Vein endothelial cell (primary cell): Measurements from ENCODE around the gene LY6G5B. TPM values are rescaled to one million over a fixed set of nuclear protein-coding genes. Genes with fewer than 3 reads are reported as not detected.

Source experiments
- small RNA-seq: library from RNA; depleted of rRNA; stranded (forward); fragments of <200 nt; gene quantifications from one replicate; pipeline ENCODE3, GENCODE V24; 2012
- total RNA-seq: library from RNA; depleted of rRNA; stranded (reverse); fragments of >200 nt; gene quantifications from 2 replicates; pipeline ENCODE4 v1.2.3, GENCODE V29; 2012

Gene LY6G5B
- total RNA-seq, 1 donor, result 6.1 TPM

Small RNA genes within 50 kb of the gene (small RNA-seq; reads per million reads assigned to genes)
- gene LY6G6D (not detected), gene MIR4646 (0.08 reads per million), gene MIR6832 (0.21 reads per million), gene RF00019 (not detected), gene SNORA38 (92.3 reads per million, percentile 99 among the genes with 10 or more reads in this experiment)

Other genes with a start within 250 kb of the LY6G5B start
- gene MICB, start 171.8 kb upstream of the LY6G5B start, total RNA-seq, result 17.6 and 24.3 TPM in 2 replicates
- not detected in 2 replicates for gene MCCD1, start 141.0 kb upstream of the LY6G5B start, total RNA-seq
- gene DDX39B, start 128.0 kb upstream of the LY6G5B start, total RNA-seq, result 458 and 488 TPM in 2 replicates
- 0.33 and 1.2 TPM in 2 replicates for gene ATP6V1G2, start 123.4 kb upstream of the LY6G5B start, total RNA-seq
- gene NFKBIL1, start 122.4 kb upstream of the LY6G5B start, total RNA-seq, result 24.1 and 36.9 TPM in 2 replicates
- gene LTA, start 97.7 kb upstream of the LY6G5B start, total RNA-seq, result not detected in 2 replicates
- gene TNF, start 94.4 kb upstream of the LY6G5B start, total RNA-seq, result not detected in 2 replicates
- gene LTB, start 87.6 kb upstream of the LY6G5B start, total RNA-seq, result 3.9 and 4.7 TPM in 2 replicates
- gene LST1, start 83.7 kb upstream of the LY6G5B start, total RNA-seq, result 0.48 TPM in 1 of 2 replicates, not detected in the other
- not detected in 2 replicates for gene NCR3, start 77.0 kb upstream of the LY6G5B start, total RNA-seq
- not detected in 2 replicates for gene AIF1, start 54.7 kb upstream of the LY6G5B start, total RNA-seq
- gene PRRC2A, start 49.3 kb upstream of the LY6G5B start, total RNA-seq, result 91.2 and 102 TPM in 2 replicates
- 239 and 265 TPM in 2 replicates for gene BAG6, start 17.3 kb upstream of the LY6G5B start, total RNA-seq
- 0.29 and 0.65 TPM in 2 replicates for gene APOM, start 14.1 kb upstream of the LY6G5B start, total RNA-seq
- 20.6 and 21.4 TPM in 2 replicates for gene C6orf47, start 9.2 kb upstream of the LY6G5B start, total RNA-seq
- gene GPANK1, start 5.0 kb upstream of the LY6G5B start, total RNA-seq, result 15.1 and 17.3 TPM in 2 replicates
- 205 and 210 TPM in 2 replicates for gene CSNK2B, start 3.9 kb upstream of the LY6G5B start, total RNA-seq
- gene LY6G5C, start 11.1 kb downstream of the LY6G5B start, total RNA-seq, result 1.3 and 2.4 TPM in 2 replicates
- gene ABHD16A, start 33.3 kb downstream of the LY6G5B start, total RNA-seq, result 37.9 and 40.5 TPM in 2 replicates
- not detected in 2 replicates for gene LY6G6F, start 36.9 kb downstream of the LY6G5B start, total RNA-seq
- gene LY6G6D, start 45.4 kb downstream of the LY6G5B start, total RNA-seq, result not detected in 2 replicates
- not detected in 2 replicates for gene LY6G6C, start 51.8 kb downstream of the LY6G5B start, total RNA-seq
- gene MPIG6B, start 53.4 kb downstream of the LY6G5B start, total RNA-seq, result not detected in 2 replicates
- 87.2 and 113 TPM in 2 replicates for gene DDAH2, start 59.3 kb downstream of the LY6G5B start, total RNA-seq
- 800 and 906 TPM in 2 replicates for gene CLIC1, start 66.6 kb downstream of the LY6G5B start, total RNA-seq
- 12.7 and 18.8 TPM in 2 replicates for gene MSH5, start 70.0 kb downstream of the LY6G5B start, total RNA-seq
- 2.1 TPM in 1 of 2 replicates, not detected in the other for gene SAPCD1, start 92.7 kb downstream of the LY6G5B start, total RNA-seq
- gene VWA7, start 107.4 kb downstream of the LY6G5B start, total RNA-seq, result 0.10 and 0.65 TPM in 2 replicates
- 78.5 and 88.8 TPM in 2 replicates for gene VARS1, start 125.8 kb downstream of the LY6G5B start, total RNA-seq
- 42.8 and 45.1 TPM in 2 replicates for gene LSM2, start 137.0 kb downstream of the LY6G5B start, total RNA-seq
- 0.98 and 1.1 TPM in 2 replicates for gene HSPA1L, start 145.3 kb downstream of the LY6G5B start, total RNA-seq
- 53.3 and 53.9 TPM in 2 replicates for gene HSPA1A, start 145.6 kb downstream of the LY6G5B start, total RNA-seq
- 37.2 and 55.5 TPM in 2 replicates for gene HSPA1B, start 157.8 kb downstream of the LY6G5B start, total RNA-seq
- gene NEU1, start 192.8 kb downstream of the LY6G5B start, total RNA-seq, result 53.2 and 55.9 TPM in 2 replicates
- under 0.01 and 0.29 TPM in 2 replicates for gene SLC44A4, start 209.0 kb downstream of the LY6G5B start, total RNA-seq
- 37.7 and 51.6 TPM in 2 replicates for gene EHMT2, start 227.7 kb downstream of the LY6G5B start, total RNA-seq
- gene ZBTB12, start 232.1 kb downstream of the LY6G5B start, total RNA-seq, result 1.5 and 2.6 TPM in 2 replicates